HepG2 (cell line): ENCODE measurements around the gene ATP8A2.

Source experiments
- MXI1 ChIP-seq: IDR thresholded peaks from 3 replicates; pipeline ENCODE4 v1.6.1; 2012; ENCODE audit warnings: low read depth, low read length, inconsistent platforms, borderline replicate concordance
- WIZ ChIP-seq: sonication (generic); formaldehyde crosslinking; IDR thresholded peaks from 2 replicates; pipeline ENCODE4 v1.5.1; 2020; ENCODE audit warnings: mild to moderate bottlenecking, missing genetic modification reagents
- ZFP37 ChIP-seq: sonication (generic); formaldehyde crosslinking; IDR thresholded peaks from 2 replicates; pipeline ENCODE4 v1.4.0; 2020; ENCODE audit warnings: missing genetic modification reagents, borderline replicate concordance
- TF ChIP-seq, protein P1 (sequence below): sonication (generic); formaldehyde crosslinking; IDR thresholded peaks from 2 replicates; pipeline ENCODE4 v1.4.0; 2020; ENCODE audit warnings: mild to moderate bottlenecking, missing genetic modification reagents

DNA sequence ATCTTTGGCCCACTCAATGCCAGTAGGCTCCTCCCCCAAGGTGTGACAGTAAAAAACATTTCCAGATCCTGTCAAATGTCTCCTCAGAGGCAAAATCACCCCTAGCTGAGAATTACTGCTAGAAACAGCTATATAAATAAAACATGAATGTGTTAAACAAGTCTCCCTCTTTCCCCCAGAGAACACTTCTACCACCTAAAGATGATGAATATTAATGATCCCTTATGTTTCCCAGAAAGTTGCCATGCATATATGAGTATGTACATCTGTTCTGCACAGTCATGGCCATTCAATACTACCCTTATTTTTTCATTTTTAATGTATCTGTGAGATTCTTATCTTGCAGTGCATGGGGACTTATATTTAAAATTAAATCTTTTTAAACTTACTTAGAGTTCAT is 450.0 kb downstream of the ATP8A2 start:
- TF ChIP-seq WIZ (CRISPR knock-in tag) = no peak
- no peak for TF ChIP-seq MXI1
- TF ChIP-seq, protein P1, sequence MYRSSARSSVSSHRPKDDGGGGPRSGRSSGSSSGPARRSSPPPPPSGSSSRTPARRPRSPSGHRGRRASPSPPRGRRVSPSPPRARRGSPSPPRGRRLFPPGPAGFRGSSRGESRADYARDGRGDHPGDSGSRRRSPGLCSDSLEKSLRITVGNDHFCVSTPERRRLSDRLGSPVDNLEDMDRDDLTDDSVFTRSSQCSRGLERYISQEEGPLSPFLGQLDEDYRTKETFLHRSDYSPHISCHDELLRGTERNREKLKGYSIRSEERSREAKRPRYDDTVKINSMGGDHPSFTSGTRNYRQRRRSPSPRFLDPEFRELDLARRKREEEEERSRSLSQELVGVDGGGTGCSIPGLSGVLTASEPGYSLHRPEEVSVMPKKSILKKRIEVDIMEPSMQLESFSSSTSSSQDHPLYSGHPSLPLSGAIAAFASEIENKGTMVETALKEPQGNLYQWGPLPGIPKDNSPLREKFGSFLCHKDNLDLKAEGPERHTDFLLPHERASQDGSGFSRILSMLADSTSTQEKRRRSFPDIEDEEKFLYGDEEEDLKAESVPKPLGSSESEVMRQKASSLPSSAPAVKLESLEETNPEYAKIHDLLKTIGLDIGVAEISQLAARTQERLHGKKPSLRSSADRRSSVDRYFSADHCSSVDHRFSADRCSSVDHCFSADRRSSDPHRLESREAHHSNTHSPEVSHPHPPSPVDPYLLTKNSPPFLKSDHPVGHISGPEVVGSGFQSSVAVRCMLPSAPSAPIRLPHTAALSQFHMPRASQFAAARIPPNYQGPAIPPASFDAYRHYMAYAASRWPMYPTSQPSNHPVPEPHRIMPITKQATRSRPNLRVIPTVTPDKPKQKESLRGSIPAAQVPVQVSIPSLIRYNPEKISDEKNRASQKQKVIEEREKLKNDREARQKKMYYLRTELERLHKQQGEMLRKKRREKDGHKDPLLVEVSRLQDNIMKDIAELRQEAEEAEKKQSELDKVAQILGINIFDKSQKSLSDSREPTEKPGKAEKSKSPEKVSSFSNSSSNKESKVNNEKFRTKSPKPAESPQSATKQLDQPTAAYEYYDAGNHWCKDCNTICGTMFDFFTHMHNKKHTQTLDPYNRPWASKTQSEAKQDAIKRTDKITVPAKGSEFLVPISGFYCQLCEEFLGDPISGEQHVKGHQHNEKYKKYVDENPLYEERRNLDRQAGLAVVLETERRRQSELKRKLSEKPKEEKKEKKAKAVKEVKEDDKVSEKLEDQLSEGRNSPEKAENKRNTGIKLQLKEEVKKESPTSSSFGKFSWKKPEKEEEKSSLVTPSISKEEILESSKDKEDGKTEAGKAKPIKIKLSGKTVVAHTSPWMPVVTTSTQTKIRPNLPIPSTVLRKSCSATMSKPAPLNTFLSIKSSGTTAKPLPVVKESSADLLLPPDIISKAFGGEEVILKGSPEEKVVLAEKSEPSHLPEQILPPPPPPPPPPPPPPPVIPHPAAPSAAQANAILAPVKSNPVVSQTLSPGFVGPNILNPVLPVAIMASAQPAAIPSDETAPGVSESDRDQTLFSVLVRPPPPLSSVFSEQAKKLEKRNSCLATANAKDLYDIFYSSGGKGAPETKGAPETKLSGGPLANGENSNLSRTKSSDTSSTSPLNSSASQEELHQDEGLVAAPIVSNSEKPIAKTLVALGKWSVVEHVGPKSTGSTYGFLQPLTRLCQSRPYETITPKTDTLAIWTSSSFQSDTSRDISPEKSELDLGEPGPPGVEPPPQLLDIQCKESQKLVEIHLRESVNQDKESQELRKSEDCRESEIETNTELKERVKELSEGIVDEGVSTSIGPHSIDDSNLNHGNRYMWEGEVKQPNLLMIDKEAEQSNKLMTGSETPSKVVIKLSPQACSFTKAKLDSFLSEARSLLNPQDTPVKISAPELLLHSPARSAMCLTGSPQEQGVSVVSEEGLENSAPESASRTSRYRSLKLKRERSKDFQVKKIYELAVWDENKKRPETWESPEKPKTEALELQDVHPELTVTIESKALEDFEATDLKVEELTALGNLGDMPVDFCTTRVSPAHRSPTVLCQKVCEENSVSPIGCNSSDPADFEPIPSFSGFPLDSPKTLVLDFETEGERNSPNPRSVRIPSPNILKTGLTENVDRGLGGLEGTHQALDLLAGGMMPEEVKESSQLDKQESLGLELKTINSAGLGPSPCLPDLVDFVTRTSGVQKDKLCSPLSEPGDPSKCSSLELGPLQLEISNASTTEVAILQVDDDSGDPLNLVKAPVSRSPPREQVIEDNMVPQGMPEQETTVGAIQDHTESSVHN = no peak
- no peak for TF ChIP-seq ZFP37 (CRISPR knock-in tag)
